Naive thymus-derived CD4-positive, alpha-beta T cell (primary cell): Measurements from ENCODE around the gene PTPRN2. TPM values are rescaled to one million over a fixed set of nuclear protein-coding genes. Genes with fewer than 3 reads are reported as not detected.

Experiments used
- ATAC-seq: fragments of 150-1000 bp; cut with Tn5 transposase; 2 replicates; pipeline ENCODE4 v1.10.0; 2021; ENCODE audit warnings: mild to moderate bottlenecking, moderate library complexity
- CTCF ChIA-PET: fragments of 350-600 bp; sonication (Branson Sonifier 250); formaldehyde crosslinking; loops from one replicate; lab custom pipeline; 2021; ENCODE audit warnings: antibody characterized with exemption; lab: Charles Lee
- POLR2A ChIA-PET: fragments of 350-600 bp; sonication (Branson Sonifier 250); formaldehyde crosslinking; loops from one replicate; lab custom pipeline; 2021; ENCODE audit warnings: antibody characterized with exemption, inconsistent platforms; lab: Charles Lee
- DNase-seq, 9 donors: peaks; one replicate each; pipeline versions ENCODE4 v3.0.0 to v3.0.0-alpha.2; 2020 to 2022; ENCODE audit warnings: mixed read lengths in 1 of 9
- H3K27ac ChIP-seq: one replicate; pipeline ENCODE4 v1.7.0; 2013; ENCODE audit warnings: mild to moderate bottlenecking, low read depth, low read length, moderate library complexity
- H3K27me3 ChIP-seq, 2 donors: one replicate each; pipeline ENCODE4 v1.7.0; 2013; ENCODE audit warnings: low read length in 2 of 2, mild to moderate bottlenecking in 2 of 2, moderate library complexity in 2 of 2; ENCODE audit not compliant: control insufficient read depth in 2 of 2, insufficient read depth in 2 of 2
- H3K36me3 ChIP-seq, 3 experiments: 1 replicate in 2 of 3; 2 replicates in 1 of 3; pipeline ENCODE4 v1.7.0; 2013; ENCODE audit warnings: low read length in 3 of 3, mild to moderate bottlenecking in 3 of 3, moderate library complexity in 1 of 3; ENCODE audit not compliant: insufficient read depth in 3 of 3, control insufficient read depth in 2 of 3
- H3K4me1 ChIP-seq, 2 donors: one replicate each; pipeline ENCODE4 v1.7.0; 2013; ENCODE audit warnings: low read length in 2 of 2, mild to moderate bottlenecking in 2 of 2, moderate library complexity in 1 of 2; ENCODE audit not compliant: control insufficient read depth in 2 of 2, insufficient read depth in 2 of 2
- H3K4me3 ChIP-seq: 2 replicates; pipeline ENCODE4 v1.7.0; 2013; ENCODE audit warnings: mild to moderate bottlenecking, low read length
- H3K9me3 ChIP-seq, 3 experiments: 1 replicate in 2 of 3; 2 replicates in 1 of 3; pipeline ENCODE4 v1.7.0; 2013; ENCODE audit warnings: low read length in 3 of 3; ENCODE audit not compliant: control insufficient read depth in 2 of 3
- H3K27ac Mint-ChIP-seq, 9 donors: one replicate each; pipeline ENCODE4 v1.8.0; 2020 to 2022; ENCODE audit warnings: mixed read lengths in 9 of 9, mild to moderate bottlenecking in 8 of 9, moderate library complexity in 5 of 9, inconsistent platforms in 2 of 9
- H3K27me3 Mint-ChIP-seq, 5 donors: one replicate each; pipeline ENCODE4 v1.8.0; 2021 to 2022; ENCODE audit warnings: mixed read lengths in 5 of 5, mild to moderate bottlenecking in 1 of 5
- H3K36me3 Mint-ChIP-seq, 5 donors: one replicate each; pipeline ENCODE4 v1.8.0; 2020 to 2022; ENCODE audit warnings: mixed read lengths in 5 of 5, mild to moderate bottlenecking in 3 of 5, inconsistent platforms in 1 of 5
- H3K4me1 Mint-ChIP-seq, 7 donors: one replicate each; pipeline ENCODE4 v1.8.0; 2020 to 2022; ENCODE audit warnings: mixed read lengths in 7 of 7, mild to moderate bottlenecking in 3 of 7, inconsistent platforms in 1 of 7
- H3K4me3 Mint-ChIP-seq, 10 donors: one replicate each; pipeline ENCODE4 v1.8.0; 2020 to 2022; ENCODE audit warnings: mild to moderate bottlenecking in 10 of 10, mixed read lengths in 10 of 10, moderate library complexity in 6 of 10, inconsistent platforms in 2 of 10
- H3K9me3 Mint-ChIP-seq, 11 donors: one replicate each; pipeline ENCODE4 v1.8.0; 2020 to 2022; ENCODE audit warnings: mixed read lengths in 11 of 11, mild to moderate bottlenecking in 4 of 11, inconsistent platforms in 1 of 11, moderate library complexity in 1 of 11
- intact Hi-C, 2 donors: fragments of 100-400 bp; cut with micrococcal nuclease; formaldehyde crosslinking; loops; one replicate each; pipeline ENCODE4 v1.15.1; 2023
- polyA plus RNA-seq, 2 donors: library from polyadenylated mRNA; unstranded; fragments of 300-500 nt; fragmentation: Illumina TruSeq; gene quantifications; one replicate each; pipeline ENCODE4 v1.2.3, GENCODE V29; 2021
- total RNA-seq, 6 experiments: library from RNA in 5 of 6; stranded (reverse) in 5 of 6; gene quantifications; 1 replicate in 5 of 6; 2 replicates in 1 of 6; pipeline ENCODE4 v1.2.3 and lab custom pipeline; 2021 to 2026

PTPRN2 gene
- total and polyA plus RNA-seq, 7 experiments from 2014 or later: 0.58 to 2.3 (median 1.4) TPM

- H3K36me3 ChIP-seq: no peaks in the 10 kb centered on the region
- no peak overlapping the region for H3K4me3 ChIP-seq
- Mint-ChIP-seq H3K9me3 (peaks cover 0 to 29% (median 16%) of the 10 kb centered on the region in 11 donors), H3K27me3 (peaks cover 0 to 22% (median 4%) of the 10 kb centered on the region in 5 donors), H3K36me3 (peaks cover 0 to 16% (median 5%) of the 10 kb centered on the region in 5 donors), H3K27ac (no peak overlapping the region), H3K4me1 (peaks cover 0 to 4% (median 0%) of the 10 kb centered on the region in 7 donors), H3K4me3 (no peak overlapping the region)
- H3K4me1 ChIP-seq: no peaks in the 10 kb centered on the region
- peaks cover 0 to 5% (median 0%) of the 10 kb centered on the region in 3 experiments for H3K9me3 ChIP-seq
- POLR2A ChIA-PET: no interaction called here
- H3K27me3 ChIP-seq: no peaks in the 10 kb centered on the region
- no peak overlapping the region for H3K27ac ChIP-seq
- no peak for DNase-seq
- ATAC-seq: no peak
- CTCF ChIA-PET: interaction anchor here (1.8 kb wide), 1 partner anchor 10 kb away, joined by 6 read pairs; no protein-coding TSS in a partner anchor
- intact Hi-C loops: no loop called here
Measured at GRCh38 chr7:157529768-157530560, 1057.7 kb downstream of the PTPRN2 start.

- ChIA-PET POLR2A (interaction anchor here (1.0 kb wide), 1 partner anchor 9 kb away, joined by 3 read pairs; no protein-coding TSS in a partner anchor), CTCF (interaction anchor here (1.8 kb wide), 1 partner anchor 9 kb away, joined by 6 read pairs; no protein-coding TSS in a partner anchor)
- no peaks in the 10 kb centered on the region for H3K27me3 ChIP-seq
- no peak overlapping the region for H3K4me3 Mint-ChIP-seq
- no peak overlapping the region for H3K27ac ChIP-seq
- H3K27me3 Mint-ChIP-seq: peaks cover 0 to 26% (median 6%) of the 10 kb centered on the region in 5 donors
- no peak for DNase-seq
- intact Hi-C loops: no loop called here
- peaks cover 0 to 5% (median 0%) of the 10 kb centered on the region in 3 experiments for H3K9me3 ChIP-seq
- no peaks in the 10 kb centered on the region for H3K36me3 ChIP-seq
- H3K36me3 Mint-ChIP-seq: peaks cover 0 to 16% (median 5%) of the 10 kb centered on the region in 5 donors
- H3K27ac Mint-ChIP-seq: peak overlapping the region in 1 of 9 donors; percentile 8
- H3K4me3 ChIP-seq: no peak overlapping the region
- peaks cover 0 to 4% (median 0%) of the 10 kb centered on the region in 7 donors for H3K4me1 Mint-ChIP-seq
- H3K9me3 Mint-ChIP-seq: peaks cover 0 to 25% (median 16%) of the 10 kb centered on the region in 11 donors
- ATAC-seq: no peak
- H3K4me1 ChIP-seq: no peaks in the 10 kb centered on the region
Measured at GRCh38 chr7:157528785-157529341, 1058.8 kb downstream of the PTPRN2 start.

GRCh38 chr7:157527686-157528085 lies 1059.9 kb downstream of the PTPRN2 start:
- no peak overlapping the region for H3K4me3 Mint-ChIP-seq
- CTCF ChIA-PET: no interaction called here
- H3K4me1 Mint-ChIP-seq: peaks cover 0 to 4% (median 0%) of the 10 kb centered on the region in 7 donors
- H3K36me3 Mint-ChIP-seq: peaks cover 0 to 9% (median 5%) of the 10 kb centered on the region in 5 donors
- H3K9me3 Mint-ChIP-seq: peaks cover 0 to 14% (median 10%) of the 10 kb centered on the region in 11 donors
- DNase-seq (no peak), ATAC-seq (no peak)
- peaks cover 0 to 17% (median 6%) of the 10 kb centered on the region in 5 donors for H3K27me3 Mint-ChIP-seq
- no peak overlapping the region for H3K27ac ChIP-seq
- H3K4me3 ChIP-seq: no peak overlapping the region
- no peaks in the 10 kb centered on the region for H3K27me3 ChIP-seq
- H3K36me3 ChIP-seq: no peaks in the 10 kb centered on the region
- H3K4me1 ChIP-seq: no peaks in the 10 kb centered on the region
- intact Hi-C loops: no loop called here
- no peak overlapping the region for H3K27ac Mint-ChIP-seq
- POLR2A ChIA-PET: interaction anchor here (1.0 kb wide), 1 partner anchor 10 kb away, joined by 3 read pairs; no protein-coding TSS in a partner anchor
- H3K9me3 ChIP-seq: peaks cover 0 to 5% (median 0%) of the 10 kb centered on the region in 3 experiments

- no peak for DNase-seq
- no peak overlapping the region for H3K4me3 ChIP-seq
- H3K36me3 ChIP-seq: no peaks in the 10 kb centered on the region
- Mint-ChIP-seq H3K9me3 (peaks cover 0 to 7% (median 5%) of the 10 kb centered on the region in 11 donors), H3K27ac (no peak overlapping the region), H3K27me3 (peaks cover 0 to 15% (median 6%) of the 10 kb centered on the region in 5 donors), H3K36me3 (peaks cover 0 to 5% (median 0%) of the 10 kb centered on the region in 5 donors), H3K4me3 (no peak overlapping the region), H3K4me1 (peaks cover 0 to 4% (median 0%) of the 10 kb centered on the region in 7 donors)
- no peak overlapping the region for H3K27ac ChIP-seq
- ChIA-PET CTCF (no interaction called here), POLR2A (no interaction called here)
- intact Hi-C loops: no loop called here
- no peaks in the 10 kb centered on the region for H3K4me1 ChIP-seq
- H3K27me3 ChIP-seq: no peaks in the 10 kb centered on the region
- H3K9me3 ChIP-seq: peaks cover 0 to 5% (median 0%) of the 10 kb centered on the region in 3 experiments
- no peak for ATAC-seq
Measured at GRCh38 chr7:157526913-157527634, 1060.5 kb downstream of the PTPRN2 start.

- no peaks in the 10 kb centered on the region for H3K9me3 ChIP-seq
- CTCF ChIA-PET: no interaction called here
- H3K4me1 ChIP-seq: no peaks in the 10 kb centered on the region
- DNase-seq: no peak
- no peaks in the 10 kb centered on the region for H3K36me3 ChIP-seq
- H3K27me3 Mint-ChIP-seq: peaks cover 0 to 12% (median 6%) of the 10 kb centered on the region in 5 donors
- no peak overlapping the region for H3K27ac ChIP-seq
- POLR2A ChIA-PET: no interaction called here
- H3K4me3 ChIP-seq: no peak overlapping the region
- H3K4me1 Mint-ChIP-seq: peaks cover 0 to 4% (median 0%) of the 10 kb centered on the region in 7 donors
- ATAC-seq: no peak
- H3K27me3 ChIP-seq: no peaks in the 10 kb centered on the region
- H3K36me3 Mint-ChIP-seq: no peaks in the 10 kb centered on the region
- intact Hi-C loops: no loop called here
- H3K27ac Mint-ChIP-seq: peak overlapping the region in 1 of 9 donors; percentile 16
- H3K4me3 Mint-ChIP-seq: no peak overlapping the region
- peaks cover 0 to 1% (median 0%) of the 10 kb centered on the region in 11 donors for H3K9me3 Mint-ChIP-seq
Measured at GRCh38 chr7:157526005-157526912, 1061.4 kb downstream of the PTPRN2 start.
